ENCODE results near the gene CASP9.

DNA sequence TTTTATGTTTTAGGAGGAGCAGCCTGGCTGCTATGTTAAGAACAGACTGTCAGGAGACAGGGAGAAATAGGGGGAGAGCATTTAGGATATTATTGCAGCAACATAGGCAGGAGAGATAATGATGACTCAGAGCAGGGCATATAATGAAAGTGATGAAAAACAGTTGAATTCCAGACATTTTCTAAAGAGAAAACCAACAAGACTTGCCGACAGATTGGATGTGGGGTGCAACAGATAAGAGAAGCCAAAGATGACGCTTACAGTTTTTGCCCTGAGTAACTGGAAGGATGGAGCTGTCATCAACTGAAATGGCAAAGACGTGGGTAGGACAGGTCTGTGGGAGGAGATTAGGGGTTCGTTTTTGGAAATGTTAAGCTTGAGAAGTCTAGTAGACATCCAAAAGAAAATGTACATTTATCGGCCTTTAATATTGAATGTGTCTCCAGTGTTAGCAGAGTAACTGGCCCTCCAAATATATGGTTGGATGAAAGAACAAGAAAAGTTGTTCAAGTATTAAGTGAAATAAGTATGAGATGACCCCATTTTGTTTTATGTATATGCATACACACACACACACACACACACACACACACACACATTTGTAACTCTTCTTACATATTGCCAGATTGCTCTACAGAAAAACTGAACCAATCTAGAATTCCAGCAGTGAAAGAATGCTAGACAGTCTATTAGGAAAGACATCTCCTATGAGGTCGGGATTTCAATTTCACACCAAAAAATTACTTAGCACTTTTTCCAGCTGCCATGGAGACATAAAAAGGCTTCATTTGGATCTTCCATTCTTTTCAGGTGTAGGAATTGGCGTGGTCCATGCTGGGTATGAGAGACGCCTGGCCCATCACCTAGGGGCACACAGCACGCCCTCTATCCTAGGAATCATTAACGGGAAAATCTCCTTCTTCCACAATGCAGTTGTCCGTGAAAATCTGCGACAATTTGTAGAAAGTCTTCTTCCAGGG, 19.9 kb upstream of the CASP9 start:
- TF ChIP-seq, protein P1, sequence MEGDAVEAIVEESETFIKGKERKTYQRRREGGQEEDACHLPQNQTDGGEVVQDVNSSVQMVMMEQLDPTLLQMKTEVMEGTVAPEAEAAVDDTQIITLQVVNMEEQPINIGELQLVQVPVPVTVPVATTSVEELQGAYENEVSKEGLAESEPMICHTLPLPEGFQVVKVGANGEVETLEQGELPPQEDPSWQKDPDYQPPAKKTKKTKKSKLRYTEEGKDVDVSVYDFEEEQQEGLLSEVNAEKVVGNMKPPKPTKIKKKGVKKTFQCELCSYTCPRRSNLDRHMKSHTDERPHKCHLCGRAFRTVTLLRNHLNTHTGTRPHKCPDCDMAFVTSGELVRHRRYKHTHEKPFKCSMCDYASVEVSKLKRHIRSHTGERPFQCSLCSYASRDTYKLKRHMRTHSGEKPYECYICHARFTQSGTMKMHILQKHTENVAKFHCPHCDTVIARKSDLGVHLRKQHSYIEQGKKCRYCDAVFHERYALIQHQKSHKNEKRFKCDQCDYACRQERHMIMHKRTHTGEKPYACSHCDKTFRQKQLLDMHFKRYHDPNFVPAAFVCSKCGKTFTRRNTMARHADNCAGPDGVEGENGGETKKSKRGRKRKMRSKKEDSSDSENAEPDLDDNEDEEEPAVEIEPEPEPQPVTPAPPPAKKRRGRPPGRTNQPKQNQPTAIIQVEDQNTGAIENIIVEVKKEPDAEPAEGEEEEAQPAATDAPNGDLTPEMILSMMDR (conservative IDR thresholded peaks at IDR 0.05; ENCODE audit: low read depth, low read length): no peak
- TF ChIP-seq EZH2phosphoT487 (IDR thresholded peaks at IDR 0.05; ENCODE audit: borderline replicate concordance, low read length): no peak
